DMS114 treated with DMSO at 0.1 percent for 48 hours (cell line): ENCODE data around the gene FOXO1.

Experiments
- DNase-seq: peaks from one replicate; lab custom pipeline; 2025; ENCODE audit not compliant: unreplicated experiment; lab: John Stamatoyannopoulos, UW

The FOXO1 gene

DNA sequence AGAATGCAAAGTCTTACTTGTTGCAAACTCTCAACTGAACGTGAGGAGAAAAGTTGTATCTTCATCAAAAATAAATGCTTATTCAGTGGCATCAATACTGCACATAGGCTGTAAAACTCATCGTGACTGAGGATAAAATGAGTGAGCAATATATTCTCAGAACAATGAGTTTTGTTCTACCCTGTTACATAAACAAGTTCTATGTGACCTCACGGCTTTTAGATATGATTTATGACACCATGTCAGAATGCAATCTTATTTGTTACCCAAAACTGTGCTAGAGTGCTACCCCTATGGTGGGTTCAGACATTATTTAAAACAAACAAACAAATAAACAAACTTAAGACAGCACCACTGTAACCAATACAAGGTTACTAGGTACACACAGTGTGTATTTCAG is 55.4 kb downstream of the FOXO1 start:
- no peak for DNase-seq

DNA sequence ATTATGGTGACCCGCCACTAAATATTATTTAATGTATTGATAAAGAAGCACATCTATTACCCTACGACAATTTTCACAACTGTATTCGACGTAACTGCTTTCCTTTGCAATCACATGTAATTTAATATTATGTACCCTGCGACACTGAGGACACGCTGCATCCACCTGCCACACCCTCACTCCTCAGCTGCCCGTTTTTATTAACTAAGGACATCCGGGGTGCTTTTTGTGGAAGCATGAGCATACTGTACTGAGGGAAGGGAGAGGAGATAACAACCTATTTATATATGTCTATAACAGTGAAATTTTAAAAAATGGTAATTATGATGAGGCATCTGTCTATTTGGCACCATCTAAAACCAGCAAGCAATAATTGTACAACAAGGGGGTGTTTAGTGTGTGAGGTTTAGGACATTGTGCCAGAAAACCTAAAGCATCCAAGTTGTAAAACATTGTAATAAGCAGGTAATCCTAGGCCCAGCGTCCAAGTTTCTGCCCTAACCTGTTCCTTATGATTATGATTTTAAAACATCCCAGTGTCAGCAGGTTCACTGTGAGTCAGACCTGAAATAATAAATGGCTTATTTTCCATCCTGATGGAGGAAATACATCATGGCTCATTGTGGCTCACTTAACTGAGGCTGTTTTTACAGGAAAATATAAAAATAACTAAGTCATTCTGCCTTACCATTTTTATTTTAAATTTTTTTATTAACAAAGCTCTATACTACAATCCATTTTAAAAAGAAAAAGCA is 56.3 kb downstream of the FOXO1 start:
- no peak for DNase-seq

DNA sequence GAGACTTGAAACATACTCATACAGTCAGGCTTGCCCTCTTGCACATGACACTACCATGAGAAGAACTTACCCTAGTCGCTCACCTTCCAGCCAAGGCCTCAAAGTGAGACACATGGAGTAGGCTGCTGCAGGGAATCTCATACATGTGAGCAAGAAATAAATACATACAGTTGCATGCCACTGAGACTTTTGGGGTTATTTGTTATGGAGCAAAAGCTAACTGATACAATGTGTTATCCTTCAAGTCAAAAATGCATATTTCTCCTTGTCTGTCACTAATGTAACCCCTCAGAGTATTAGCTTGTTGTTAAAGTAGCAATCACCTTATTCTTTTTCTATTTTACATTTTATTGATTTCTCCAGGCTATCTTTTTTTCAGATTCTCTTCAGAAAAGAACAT is 58.1 kb downstream of the FOXO1 start:
- no peak for DNase-seq

DNA sequence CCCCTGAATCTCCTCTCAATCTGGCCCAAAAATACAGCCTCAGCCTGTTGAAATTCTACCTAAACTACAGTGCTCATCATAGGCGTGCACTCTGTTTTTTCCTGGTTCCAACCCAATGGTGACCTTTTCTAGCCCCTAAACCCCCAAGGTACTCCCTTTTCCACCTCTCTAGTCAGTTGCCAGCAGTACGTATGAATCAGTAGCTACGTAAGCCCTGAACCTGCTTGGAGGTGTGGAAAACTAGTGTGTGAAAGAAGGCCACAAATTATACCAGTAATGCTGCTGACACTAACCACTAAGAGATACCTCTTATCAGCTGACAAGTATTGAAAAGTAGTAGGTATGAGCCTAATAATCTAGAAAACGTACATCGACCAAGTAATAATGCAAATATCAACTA is 60.9 kb downstream of the FOXO1 start:
- no peak for DNase-seq

DNA sequence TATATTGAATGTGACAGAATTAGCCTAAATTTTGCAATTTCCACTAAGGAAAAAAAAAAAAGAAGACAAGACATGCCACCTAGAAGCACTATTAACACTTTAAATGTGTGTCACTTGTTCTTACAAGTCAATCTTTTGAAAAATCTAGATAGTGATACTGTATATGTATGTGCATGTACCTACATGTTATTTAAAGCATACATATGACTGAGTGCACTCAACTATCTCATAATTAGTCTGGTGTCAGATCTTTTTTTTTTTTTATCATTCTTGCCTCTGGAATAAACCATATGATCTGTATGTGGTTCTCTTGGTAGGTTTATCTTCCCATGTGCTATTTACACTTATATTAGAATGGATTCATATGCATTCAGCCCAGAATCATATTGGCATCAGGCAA is 62.3 kb downstream of the FOXO1 start:
- no peak for DNase-seq

DNA sequence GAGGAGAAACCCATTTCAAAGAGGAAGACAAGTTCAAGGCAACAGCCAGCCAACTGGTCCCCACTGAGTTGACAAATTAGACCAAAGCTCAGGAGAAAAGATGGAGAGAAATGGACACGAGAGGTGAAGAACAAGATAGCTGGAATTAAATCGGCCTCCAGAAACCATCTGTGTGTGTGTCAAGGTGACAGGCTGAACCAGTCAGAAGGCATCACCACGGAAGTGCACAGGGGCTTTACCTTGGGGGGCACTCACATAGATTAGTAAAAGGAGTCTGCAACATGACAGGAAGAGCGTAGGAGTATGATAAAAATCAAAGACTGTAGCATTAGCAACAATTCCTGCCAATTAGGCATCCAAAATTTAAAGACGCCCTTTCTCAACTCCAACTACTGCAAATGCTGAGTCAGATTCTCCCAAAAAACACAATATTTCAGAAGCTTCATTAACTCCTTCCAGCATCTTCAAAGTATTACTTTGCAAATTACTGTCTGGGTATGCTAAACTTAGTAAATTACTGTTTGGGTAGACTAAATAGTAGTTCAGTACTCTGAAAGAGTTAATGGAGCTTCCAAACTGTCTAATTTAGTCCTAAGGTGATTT is 66.2 kb downstream of the FOXO1 start:
- no peak for DNase-seq

DNA sequence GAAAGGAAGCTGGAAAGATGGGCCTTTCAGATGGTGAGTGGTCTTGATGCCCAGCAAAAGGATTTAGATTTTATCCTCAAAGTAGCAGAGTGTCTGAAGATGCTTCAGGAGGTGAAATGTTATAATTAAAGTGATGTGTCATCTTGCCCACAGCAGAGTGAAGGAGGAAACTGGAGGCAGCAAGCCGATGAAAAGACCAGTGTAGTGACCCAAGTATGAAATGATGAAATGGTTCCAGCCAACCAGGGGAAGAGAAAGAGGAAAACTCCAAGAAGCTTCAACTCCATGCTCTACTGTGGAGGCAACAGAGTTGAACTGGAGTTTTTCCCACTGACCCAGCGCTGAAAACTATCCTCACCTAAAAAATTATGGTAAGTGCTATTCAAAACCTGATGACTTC is 66.7 kb downstream of the FOXO1 start:
- no peak for DNase-seq

DNA sequence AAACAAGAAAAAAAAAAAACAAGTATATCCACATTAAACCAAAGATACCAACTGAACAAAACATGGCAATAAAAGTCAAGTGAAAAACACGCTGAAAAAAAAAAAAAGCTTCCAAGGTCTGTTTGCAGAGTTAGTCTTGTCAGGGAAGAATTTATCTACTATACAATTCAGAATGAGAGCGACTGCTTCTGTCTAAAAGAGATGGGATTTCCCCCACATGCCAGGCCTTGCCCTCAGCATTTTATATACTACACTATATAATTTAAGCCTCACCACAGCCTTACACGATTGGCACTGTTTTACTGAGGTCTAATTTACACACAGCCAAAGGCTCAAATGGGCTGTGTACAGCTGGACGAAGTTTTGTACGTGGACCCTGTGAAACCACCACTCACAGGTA is 67.3 kb downstream of the FOXO1 start:
- DNase-seq, result no peak

DNA sequence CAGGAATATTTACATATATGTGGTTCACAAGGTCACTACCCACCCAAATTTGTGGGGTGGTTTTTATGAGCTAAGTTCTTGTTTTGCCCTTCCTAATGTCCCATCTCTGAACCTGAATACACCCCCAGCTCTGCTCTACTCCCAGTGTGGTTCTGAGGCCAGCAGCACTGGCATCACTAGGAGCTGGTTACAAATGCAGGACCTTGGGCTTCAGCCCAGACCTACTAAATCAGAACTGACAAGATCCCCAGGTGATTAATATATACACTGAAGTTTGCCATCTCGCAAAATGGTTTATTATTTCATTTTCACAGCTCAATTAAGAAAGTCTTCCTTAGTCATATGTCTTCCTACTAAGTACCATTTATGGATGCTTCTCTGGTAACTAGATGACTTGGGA is 67.9 kb downstream of the FOXO1 start:
- DNase-seq, result no peak

DNA sequence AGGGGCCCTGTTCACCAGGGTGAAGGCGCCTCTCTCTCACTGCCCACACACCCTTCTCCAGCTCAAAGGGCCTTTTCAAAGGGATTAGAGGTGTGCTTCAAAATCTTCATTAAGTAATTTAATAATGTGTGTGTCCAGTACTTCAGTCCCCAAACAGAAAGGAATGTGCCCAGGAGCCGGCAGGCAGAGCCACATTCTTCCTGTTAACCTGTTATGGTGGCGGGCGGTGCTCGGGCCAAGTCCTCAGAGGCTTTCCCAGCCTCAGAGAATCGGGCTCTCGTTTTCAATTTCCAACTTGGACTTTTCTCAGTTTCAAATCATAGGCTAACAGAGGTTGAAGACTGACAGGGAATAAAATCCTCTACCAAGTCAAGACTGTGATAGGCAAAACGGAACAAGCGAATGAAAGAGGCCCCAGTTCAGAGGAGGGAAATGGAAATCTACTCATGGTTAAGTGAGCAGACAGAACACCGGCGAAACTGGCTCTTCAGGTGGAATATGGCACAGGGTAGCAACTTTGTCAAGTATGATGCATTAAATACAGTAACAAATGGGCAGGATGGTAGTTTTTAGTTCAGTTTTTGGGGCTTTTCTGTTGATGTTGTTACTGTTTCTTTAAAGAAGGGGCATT is 68.6 kb downstream of the FOXO1 start:
- no peak for DNase-seq

DNA sequence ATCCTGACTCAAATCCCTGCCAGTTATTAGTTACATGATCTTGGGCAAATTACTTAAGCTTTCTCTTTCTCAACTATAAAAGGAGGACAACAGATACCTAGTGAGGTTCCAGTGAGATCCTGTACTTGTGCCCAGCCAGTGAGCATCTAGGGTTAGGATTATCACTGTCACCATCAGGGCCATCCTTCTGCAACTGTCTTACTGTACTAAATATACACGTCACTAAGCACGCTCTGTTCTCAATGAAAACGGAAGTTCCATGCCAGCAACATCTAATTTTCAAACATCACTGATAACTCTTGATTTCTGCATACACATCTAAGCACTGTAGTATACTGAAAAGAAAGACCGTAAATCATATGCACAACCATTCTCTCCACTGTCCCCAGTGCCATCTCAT is 70.0 kb downstream of the FOXO1 start:
- DNase-seq, result no peak

DNA sequence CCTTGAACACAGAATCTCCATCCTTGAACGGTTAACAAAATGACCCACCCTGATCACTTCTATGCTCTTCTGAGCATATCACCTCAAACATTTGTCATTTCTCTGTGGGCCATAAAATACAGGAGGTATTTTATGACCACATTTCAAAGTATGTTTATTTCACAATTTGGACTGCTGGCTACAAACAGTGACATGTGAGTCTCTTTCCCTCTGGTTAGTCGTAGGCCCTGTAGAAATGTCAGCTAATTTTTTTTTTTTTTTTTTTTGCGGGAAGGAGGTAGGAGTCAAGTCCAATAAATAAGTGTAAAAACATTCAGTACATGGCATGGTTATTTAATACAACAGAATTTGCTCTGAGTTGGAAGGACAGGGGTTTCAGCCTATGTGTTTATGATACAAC is 70.7 kb downstream of the FOXO1 start:
- no peak for DNase-seq

DNA sequence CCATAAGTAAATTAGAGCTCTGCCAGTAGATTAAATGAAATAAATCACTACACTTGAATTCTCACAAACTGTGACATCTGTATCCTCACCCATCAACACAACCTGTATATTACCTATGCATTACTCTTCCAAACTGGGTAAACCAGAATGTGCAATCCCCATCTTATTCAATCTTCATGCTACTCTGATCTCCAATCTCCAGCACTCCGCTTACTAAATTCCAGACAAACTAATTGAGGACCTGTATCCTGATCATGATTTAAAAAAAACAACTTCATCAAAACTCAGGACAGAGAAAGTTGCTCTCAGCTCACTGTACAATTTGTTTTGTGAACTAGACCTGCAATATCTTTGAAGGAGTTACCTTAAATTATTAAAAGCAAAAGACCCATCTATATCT is 74.4 kb downstream of the FOXO1 start:
- no peak for DNase-seq

DNA sequence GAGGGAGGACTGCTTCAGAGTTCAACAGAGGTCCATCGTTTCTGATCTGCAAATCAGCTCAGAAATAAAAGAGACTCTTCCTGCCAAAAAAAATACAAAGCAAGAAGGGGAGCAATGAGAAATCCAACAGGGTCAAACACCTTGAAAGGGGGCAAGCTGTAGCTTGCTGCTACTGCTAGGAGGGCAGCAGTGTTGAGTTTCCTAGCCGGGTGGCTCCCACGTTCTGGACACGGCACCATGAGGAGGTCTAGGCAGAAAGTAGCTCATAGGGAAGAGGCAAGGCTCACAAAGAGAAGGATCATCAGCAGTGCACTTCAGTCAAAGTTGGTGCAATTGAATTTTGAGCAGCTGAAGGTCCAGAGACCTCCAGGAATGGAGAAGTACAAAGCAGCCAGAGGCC is 75.3 kb downstream of the FOXO1 start:
- no peak for DNase-seq

DNA sequence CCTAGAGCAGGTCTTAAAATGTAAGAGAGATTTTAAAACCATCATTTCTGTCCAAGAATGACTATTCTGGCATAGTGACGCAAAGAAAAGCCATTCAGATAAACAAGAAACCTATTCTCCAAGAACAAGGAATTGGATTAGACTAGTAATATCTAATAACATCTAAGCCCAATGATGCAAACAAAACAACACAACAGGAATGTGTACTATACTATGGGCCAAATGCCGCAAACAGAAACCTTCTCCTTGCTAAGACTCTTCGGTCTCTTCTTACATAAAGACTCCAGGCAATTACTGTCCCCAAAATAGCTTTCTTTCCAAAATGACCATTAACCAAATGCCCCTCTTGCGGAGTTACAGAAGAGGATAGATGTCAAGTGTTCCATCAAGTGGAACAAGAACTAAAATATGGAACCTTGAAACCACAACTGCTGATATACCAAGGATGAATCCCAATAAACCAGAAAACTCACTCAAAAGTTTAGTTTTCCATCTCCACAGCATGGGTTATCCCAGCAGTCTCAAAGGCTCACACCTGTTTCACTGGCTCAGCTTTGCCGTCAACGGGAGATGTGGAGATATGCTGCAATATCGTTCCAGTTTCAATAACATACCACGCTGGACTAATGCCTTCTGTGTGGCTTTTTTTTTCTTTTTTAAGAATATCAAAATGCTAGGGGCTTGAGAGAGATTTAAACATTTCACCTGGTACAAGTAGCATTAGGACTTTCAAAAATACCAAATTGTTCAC is 76.2 kb downstream of the FOXO1 start:
- no peak for DNase-seq

DNA sequence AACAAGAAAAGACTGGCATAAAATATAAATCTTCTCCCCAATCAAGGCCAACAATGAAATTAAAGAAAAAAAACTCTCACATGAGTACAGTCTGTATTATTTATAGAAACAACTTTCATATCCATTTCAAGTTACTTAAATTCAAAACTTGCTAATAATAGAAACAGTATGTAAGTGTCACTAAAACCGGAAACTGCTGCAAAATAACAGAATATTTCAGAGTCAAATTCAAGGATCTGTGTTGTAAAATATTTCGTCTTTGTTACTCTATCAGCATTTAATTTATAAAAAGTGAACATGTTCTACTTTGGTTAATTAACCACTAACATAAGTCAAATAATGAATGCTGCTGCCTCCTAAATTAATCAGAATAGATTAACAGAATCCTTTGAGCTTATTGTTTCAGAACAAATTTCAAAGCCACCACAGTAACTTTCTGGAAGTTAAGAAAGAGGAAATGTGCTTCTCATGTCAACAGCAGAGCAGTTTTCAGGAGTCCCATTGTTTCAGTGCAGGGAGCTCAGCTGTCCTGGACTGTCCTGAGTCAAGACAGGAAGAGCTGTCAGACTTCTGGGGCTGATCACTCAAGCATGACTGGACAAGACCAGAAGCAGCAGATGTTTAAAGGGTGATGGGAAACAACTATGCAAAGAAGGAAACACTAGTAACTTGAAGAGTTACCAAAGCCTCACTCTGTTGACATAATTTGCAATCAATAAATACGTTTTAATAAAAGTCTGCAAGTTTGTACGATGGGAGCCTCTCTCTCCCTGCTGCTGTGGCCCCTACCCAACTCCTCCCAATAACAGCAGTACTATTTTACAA is 76.9 kb downstream of the FOXO1 start:
- DNase-seq, result no peak

DNA sequence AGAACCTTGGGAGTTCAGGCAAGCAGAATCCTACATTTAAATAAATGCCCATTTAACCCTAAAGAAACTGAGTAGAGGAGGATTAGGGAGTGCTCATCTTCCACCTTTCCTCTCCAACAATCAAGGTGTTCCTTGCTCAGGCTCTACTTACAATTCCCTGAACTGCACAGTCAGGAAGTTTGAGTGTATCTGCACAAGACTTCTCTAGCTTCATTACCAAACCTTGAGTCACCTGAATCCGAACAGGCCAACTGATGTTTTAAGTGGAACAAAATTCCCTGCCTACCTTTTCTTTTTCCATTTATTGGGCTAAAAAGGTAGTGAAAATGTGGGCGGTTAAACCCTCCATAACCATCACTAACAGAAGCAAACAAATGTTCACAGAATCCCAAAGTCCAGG is 78.3 kb downstream of the FOXO1 start:
- no peak for DNase-seq

DNA sequence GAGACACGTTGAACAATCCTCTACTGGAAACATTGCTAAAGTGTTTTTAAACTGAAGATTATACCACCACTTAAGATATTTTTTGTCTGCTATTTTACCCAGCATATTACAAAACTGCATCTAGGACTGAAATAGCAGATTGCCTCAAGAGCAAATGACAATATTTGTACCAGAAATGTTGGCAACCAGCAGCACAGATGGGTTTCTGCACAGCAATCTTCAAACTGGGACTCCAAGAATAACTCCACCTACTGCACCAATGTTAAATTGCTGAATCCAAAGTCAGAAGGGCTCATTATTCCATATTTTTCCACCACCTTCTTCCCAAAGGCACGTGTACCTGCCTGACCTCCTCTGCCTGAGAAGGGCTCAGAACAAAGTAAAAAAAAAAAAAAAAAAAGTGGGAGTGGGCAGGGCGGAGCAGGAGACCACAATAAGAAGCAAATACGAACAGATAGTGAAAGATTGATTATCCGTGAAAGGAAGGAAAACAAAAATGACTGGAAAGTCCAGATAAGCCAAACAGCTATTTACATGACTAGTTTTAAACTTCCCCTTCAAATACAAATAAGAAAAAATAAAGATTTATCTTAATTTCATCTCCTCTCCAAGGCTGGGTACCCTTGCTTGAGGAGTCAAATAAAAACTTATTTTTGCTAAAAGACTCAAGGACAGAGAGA is 79.4 kb downstream of the FOXO1 start:
- DNase-seq, result no peak

DNA sequence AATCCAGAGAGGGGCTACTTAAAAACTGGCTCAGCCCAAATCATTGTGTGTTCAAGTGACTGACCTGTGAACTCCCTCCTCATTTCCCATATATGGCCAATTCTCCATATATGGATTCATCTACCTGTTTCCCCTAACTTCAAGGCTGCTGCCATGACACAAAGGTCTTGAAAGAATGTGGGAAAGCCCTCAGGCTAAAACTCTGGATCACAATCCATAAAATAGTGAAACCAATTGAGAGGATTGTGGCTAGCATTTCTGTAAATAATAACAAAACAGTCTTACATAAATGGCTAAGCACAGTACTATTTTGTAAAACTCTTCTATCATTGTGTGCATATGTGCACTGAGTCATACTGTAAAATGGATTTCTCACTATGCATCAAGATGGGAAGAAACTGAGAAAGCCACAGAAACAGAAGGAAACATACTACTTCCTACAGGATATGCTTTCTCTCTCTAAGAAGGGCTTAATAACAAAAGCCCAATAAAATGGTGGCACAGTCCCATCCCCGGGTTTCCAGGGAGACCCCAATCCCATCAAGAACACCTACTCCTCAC is 80.5 kb downstream of the FOXO1 start:
- no peak for DNase-seq

DNA sequence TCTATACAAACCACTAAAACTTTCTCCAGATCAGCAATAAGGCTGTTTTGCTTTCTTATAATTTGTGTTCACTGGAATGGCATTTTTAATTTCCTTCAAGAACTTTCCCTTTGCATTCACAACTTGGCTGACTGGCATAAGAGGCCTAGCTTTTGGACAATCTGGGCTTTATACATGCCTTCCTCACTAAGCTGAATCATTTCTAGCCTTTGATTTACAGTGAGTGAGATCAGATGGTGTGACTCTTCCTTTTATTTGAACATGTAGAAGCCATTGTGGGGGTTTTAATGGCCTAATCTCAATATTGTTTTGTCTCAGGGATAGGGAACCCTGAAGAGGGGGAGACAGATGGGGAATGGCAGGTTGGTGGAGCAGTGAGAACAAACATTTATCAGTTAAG is 82.7 kb downstream of the FOXO1 start:
- DNase-seq, result no peak
